ENCODE data around the gene KRR1. TPM values are rescaled to one million over a fixed set of nuclear protein-coding genes. Genes with fewer than 3 reads are reported as not detected.
A peak's percentile ranks its signal among the peaks of the same experiment; 100 is the strongest.
"Not testable (repeated sequence)": the region's sequence is repeated elsewhere in the genome, so short reads cannot be mapped to it uniquely, and the experiment has no call there.

KRR1 gene
- total RNA-seq, 1 experiment from 2014 or later, result 76.8 TPM

- H3K36me3 Mint-ChIP-seq (ENCODE audit: insufficient read depth, unreplicated experiment), result peaks cover 6% of the 10 kb centered on the region
- H3K4me1 Mint-ChIP-seq (ENCODE audit: insufficient read depth, unreplicated experiment), result peaks cover 28% of the 10 kb centered on the region
- no TSS peak for BruUV-seq (replicated peaks)
- H3K27me3 Mint-ChIP-seq (ENCODE audit: insufficient read depth, unreplicated experiment), result no peaks in the 10 kb centered on the region
- ChIA-PET POLR2A (no interaction called here), CTCF (no interaction called here)
- no peak for TF ChIP-seq CTCF (IDR thresholded peaks at IDR 0.05; ENCODE audit: unreplicated experiment)
- peak; percentile 38 for DNase-seq (ENCODE audit: unreplicated experiment)
- intact Hi-C loops (cut with micrococcal nuclease), result no loop called here
- peaks cover 8% of the 10 kb centered on the region for H3K9me3 Mint-ChIP-seq (ENCODE audit: unreplicated experiment)
- no peak overlapping the region for H3K4me3 Mint-ChIP-seq (ENCODE audit: unreplicated experiment)
- peak overlapping the region; percentile 10 for H3K27ac Mint-ChIP-seq (ENCODE audit: low read depth, unreplicated experiment)
These were observed 66.8 kb downstream of the KRR1 start for GRCh38 chr12:75444429-75445136.

GRCh38 chr12:75443709-75444108, 67.7 kb downstream of the KRR1 start:
- ChIA-PET POLR2A (interaction anchor here (0.7 kb wide), 1 partner anchor 13 kb away, joined by 3 read pairs; no protein-coding TSS in a partner anchor), CTCF (no interaction called here)
- intact Hi-C loops (cut with micrococcal nuclease), result no loop called here
- H3K27me3 Mint-ChIP-seq (ENCODE audit: insufficient read depth, unreplicated experiment), result no peaks in the 10 kb centered on the region
- H3K9me3 Mint-ChIP-seq (ENCODE audit: unreplicated experiment), result peaks cover 8% of the 10 kb centered on the region
- H3K27ac Mint-ChIP-seq (ENCODE audit: low read depth, unreplicated experiment), result no peak overlapping the region
- BruUV-seq (replicated peaks), result no TSS peak
- peaks cover 28% of the 10 kb centered on the region for H3K4me1 Mint-ChIP-seq (ENCODE audit: insufficient read depth, unreplicated experiment)
- peaks cover 6% of the 10 kb centered on the region for H3K36me3 Mint-ChIP-seq (ENCODE audit: insufficient read depth, unreplicated experiment)
- DNase-seq (ENCODE audit: unreplicated experiment), result no peak
- no peak for TF ChIP-seq CTCF (IDR thresholded peaks at IDR 0.05; ENCODE audit: unreplicated experiment)
- H3K4me3 Mint-ChIP-seq (ENCODE audit: unreplicated experiment), result no peak overlapping the region

- BruUV-seq (replicated peaks); H3K9me3 Mint-ChIP-seq (ENCODE audit: unreplicated experiment); H3K36me3 Mint-ChIP-seq (ENCODE audit: insufficient read depth, unreplicated experiment); H3K4me3 Mint-ChIP-seq (ENCODE audit: unreplicated experiment); DNase-seq (ENCODE audit: unreplicated experiment); H3K27ac Mint-ChIP-seq (ENCODE audit: low read depth, unreplicated experiment); H3K27me3 Mint-ChIP-seq (ENCODE audit: insufficient read depth, unreplicated experiment); intact Hi-C loops (cut with micrococcal nuclease); POLR2A ChIA-PET: not testable (repeated sequence)
- peaks cover 24% of the 10 kb centered on the region for H3K4me1 Mint-ChIP-seq (ENCODE audit: insufficient read depth, unreplicated experiment)
- CTCF ChIA-PET, result interaction anchor here (0.6 to 1.5 kb wide), 2 partner anchors 11 to 21 kb away, joined by 3 to 5 read pairs; no protein-coding TSS in a partner anchor
These were observed 69.0 kb downstream of the KRR1 start for GRCh38 chr12:75442454-75442853.

- BruUV-seq (replicated peaks); H3K36me3 Mint-ChIP-seq (ENCODE audit: insufficient read depth, unreplicated experiment); H3K9me3 Mint-ChIP-seq (ENCODE audit: unreplicated experiment); H3K27ac Mint-ChIP-seq (ENCODE audit: low read depth, unreplicated experiment); DNase-seq (ENCODE audit: unreplicated experiment); H3K27me3 Mint-ChIP-seq (ENCODE audit: insufficient read depth, unreplicated experiment); intact Hi-C loops (cut with micrococcal nuclease); H3K4me3 Mint-ChIP-seq (ENCODE audit: unreplicated experiment); POLR2A ChIA-PET: not testable (repeated sequence)
- peaks cover 18% of the 10 kb centered on the region for H3K4me1 Mint-ChIP-seq (ENCODE audit: insufficient read depth, unreplicated experiment)
- CTCF ChIA-PET, result interaction anchor here (0.6 to 1.5 kb wide), 3 partner anchors 12 to 85 kb away, joined by 3 to 5 read pairs (median 3); no protein-coding TSS in a partner anchor
These were observed 69.5 kb downstream of the KRR1 start for GRCh38 chr12:75441687-75442449.

Other genes starting within 250 kb of the KRR1 start
- 3.7 and 8.9 TPM in 2 replicates for gene CAPS2, start 181.3 kb downstream of the KRR1 start, total RNA-seq (2022)
- gene GLIPR1L1, start 176.9 kb downstream of the KRR1 start, total RNA-seq (2022), result not detected in 2 replicates
- gene GLIPR1L2, start 120.5 kb downstream of the KRR1 start, total RNA-seq (2022), result 0.23 TPM in 1 of 2 replicates, not detected in the other
- gene GLIPR1, start 30.9 kb downstream of the KRR1 start, total RNA-seq (2022), result 29.6 and 36.4 TPM in 2 replicates